Fibroblast of skin of right biceps (primary cell): ENCODE data around the gene DPH7.
"Not testable (repeated sequence)": the region's sequence is repeated elsewhere in the genome, so short reads cannot be mapped to it uniquely, and the experiment has no call there.

Experiments
- DNase-seq: peaks from one replicate; pipeline ENCODE4 v3.0.0-alpha.2; 2013

The DPH7 gene

GRCh38 chr9:137580209-137580953 lies 1.7 kb upstream of the DPH7 start:
- DNase-seq = no peak

DNA sequence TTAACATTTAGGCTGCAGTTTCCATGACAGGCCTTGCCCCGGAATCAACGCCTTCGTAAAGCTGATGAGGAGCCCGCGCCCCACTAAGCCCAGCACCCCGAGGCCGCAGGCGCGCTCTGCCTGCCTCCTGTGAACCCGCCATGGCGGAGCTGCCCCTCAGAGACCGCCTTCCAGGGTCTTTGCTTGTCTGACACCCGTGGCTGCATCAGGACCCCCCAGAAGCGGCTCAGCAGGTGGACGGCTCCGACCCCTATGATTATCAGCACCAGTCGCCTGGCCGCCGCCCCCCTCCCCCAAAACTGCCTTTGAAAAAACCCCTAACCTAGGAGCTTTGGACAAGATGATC lies 507 bp upstream of the DPH7 start:
- no peak for DNase-seq

- no peak for DNase-seq
Observed at GRCh38 chr9:137575716-137576411, 2.9 kb downstream of the DPH7 start.

- no peak for DNase-seq
Observed at GRCh38 chr9:137575364-137575715, 3.4 kb downstream of the DPH7 start.

GRCh38 chr9:137574192-137574591 lies 4.5 kb downstream of the DPH7 start:
- DNase-seq = no peak

DNA sequence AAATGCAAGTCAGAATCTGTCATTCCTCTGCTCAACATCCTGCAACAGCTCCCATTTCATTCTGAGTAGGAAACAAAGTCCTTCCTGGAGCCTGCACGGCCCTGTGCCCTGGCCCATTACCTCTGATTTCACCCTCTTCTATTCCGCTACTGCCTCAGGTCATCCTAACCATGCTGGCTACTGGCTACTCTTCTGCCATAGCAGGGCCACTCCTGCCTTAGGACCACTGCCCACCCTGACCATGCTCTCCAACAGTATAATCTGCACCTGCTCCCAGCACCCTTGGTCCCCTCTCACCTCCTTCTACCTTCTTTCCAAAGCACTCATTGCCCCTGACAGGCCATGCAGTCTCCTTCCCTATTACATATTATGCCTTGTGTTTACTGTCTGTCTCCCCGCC lies 8.2 kb downstream of the DPH7 start:
- no peak for DNase-seq

DNA sequence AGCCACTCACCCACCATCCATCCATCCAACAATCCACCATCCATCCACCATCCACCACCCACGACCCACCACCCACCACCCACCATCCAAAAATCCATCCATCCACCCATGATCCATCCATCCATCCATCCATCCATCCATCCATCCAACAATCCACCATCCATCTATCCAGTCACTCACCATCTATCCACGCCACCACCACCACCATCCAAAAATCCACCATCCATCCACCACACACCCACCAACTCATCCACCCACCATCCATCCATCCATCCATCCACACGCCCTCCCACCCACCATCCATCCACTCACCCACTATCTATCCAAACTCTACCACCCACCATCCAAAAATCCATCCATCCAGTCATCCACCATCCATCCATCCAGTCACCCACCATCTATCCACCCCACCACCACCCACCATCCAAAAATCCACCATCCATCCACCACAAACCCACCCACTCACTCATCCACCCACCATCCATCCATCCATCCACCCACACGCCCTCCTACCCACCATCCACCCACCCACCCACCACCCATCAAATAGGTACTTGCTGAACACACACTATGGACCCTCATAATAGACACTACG lies 9.0 kb downstream of the DPH7 start:
- no peak for DNase-seq

GRCh38 chr9:137568445-137568844 lies 10.3 kb downstream of the DPH7 start:
- not testable (repeated sequence) for DNase-seq

DNA sequence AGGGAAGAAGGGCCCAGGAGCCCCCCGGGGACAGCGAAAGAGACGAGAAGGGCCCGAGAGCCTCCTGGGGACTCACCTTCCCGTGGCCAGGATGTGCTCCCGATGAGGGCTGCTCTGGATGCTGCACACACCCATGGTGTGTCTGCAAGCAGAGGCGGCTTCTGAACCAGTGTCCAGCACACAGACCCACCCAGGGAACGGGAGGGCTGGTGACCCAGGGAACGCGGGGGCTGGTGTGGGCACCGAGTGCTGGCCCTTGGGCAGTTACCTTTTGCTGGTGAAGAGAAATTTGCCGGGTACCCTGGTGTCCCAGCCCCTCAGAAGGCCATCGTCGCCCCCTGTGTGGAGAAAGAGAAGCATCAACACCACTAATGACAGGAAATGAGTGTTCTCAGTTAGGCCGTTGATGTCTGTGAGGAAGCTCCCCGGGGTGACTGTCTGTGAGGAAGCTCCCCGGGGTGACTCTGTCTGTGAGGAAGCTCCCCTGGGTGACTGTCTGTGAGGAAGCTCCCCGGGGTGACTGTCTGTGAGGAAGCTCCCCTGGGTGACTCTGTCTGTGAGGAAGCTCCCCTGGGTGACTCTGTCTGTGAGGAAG lies 13.8 kb downstream of the DPH7 start:
- no peak for DNase-seq

DNA sequence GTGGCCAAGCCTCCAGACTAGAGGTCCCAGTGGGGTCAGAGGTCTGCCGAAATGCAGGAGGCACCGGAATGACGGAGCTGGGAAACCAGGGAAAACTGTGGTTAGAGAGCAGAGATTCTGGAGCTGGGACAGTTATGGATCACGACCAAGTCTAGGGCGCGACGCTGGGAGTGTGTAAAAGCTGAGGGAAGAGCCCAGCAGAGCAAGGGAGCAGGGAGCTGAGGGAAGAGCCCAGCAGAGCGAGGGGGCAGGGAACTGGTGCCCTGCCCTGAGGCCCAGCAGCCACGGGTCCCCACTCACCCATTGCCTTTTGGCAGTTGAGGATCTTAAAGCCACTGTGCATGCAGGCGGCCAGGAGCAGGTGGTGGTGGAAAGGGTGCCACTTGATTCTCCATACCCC lies 14.6 kb downstream of the DPH7 start:
- no peak for DNase-seq

GRCh38 chr9:137558127-137558526 lies 20.6 kb downstream of the DPH7 start:
- DNase-seq = no peak

GRCh38 chr9:137556069-137556838 lies 22.5 kb downstream of the DPH7 start:
- DNase-seq = no peak

DNA sequence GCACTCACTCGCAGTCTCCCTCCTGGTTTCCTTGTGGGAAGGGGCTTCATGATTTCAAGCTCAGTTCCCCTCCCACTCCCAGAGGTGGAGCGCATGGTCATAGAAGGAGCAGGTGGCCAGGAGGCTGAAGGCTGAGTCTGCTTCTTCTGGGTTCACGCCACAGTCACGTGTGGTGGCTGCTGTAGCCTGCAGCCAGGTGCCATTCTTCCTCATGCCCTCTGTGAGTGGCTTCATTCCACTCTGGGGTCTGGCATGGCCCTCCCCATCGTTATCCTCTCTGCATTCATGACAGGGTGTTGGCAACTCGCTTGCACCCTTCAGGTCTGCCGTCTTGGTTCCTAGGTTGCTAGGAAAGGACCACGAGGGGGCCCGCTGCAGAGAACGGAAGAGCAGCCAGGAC lies 23.5 kb downstream of the DPH7 start:
- no peak for DNase-seq

- no peak for DNase-seq
Observed at GRCh38 chr9:137554349-137554748, 24.4 kb downstream of the DPH7 start.

DNA sequence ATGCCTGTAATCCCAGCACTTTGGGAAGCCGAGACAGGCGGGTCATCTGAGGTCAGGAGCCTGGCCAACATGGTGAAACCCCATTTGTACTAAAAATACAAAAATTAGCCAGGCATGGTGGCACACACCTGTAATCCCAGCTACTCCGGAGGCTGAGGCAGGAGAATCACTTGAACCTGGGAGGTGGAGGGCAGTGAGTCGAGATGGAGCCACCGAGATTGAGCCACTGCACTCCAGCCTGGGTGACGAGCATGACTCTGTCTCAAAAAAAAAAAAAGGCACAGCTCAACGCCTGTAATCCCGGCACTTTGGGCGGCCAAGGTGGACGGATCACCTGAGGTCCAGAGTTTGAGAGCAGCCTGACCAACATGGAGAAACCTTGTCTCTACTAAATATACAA lies 25.1 kb downstream of the DPH7 start:
- DNase-seq = not testable (repeated sequence)

DNA sequence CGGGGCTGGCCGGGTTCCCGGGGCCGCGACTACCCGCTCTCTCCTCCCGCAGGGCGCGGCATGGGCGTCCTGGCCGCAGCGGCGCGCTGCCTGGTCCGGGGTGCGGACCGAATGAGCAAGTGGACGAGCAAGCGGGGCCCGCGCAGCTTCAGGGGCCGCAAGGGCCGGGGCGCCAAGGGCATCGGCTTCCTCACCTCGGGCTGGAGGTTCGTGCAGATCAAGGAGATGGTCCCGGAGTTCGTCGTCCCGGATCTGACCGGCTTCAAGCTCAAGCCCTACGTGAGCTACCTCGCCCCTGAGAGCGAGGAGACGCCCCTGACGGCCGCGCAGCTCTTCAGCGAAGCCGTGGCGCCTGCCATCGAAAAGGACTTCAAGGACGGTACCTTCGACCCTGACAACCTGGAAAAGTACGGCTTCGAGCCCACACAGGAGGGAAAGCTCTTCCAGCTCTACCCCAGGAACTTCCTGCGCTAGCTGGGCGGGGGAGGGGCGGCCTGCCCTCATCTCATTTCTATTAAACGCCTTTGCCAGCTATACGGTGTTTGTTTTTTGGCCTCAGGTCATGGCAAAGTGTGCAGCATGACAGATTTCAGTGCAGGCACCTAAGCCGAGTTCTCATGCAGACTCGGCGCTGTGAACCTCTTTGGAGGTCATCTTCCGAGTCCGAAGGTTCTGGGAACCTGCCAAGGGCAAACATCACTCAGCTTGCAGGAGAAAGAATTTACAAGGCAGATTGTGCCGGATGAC lies 26.5 kb downstream of the DPH7 start:
- DNase-seq = peak; percentile 3

DNA sequence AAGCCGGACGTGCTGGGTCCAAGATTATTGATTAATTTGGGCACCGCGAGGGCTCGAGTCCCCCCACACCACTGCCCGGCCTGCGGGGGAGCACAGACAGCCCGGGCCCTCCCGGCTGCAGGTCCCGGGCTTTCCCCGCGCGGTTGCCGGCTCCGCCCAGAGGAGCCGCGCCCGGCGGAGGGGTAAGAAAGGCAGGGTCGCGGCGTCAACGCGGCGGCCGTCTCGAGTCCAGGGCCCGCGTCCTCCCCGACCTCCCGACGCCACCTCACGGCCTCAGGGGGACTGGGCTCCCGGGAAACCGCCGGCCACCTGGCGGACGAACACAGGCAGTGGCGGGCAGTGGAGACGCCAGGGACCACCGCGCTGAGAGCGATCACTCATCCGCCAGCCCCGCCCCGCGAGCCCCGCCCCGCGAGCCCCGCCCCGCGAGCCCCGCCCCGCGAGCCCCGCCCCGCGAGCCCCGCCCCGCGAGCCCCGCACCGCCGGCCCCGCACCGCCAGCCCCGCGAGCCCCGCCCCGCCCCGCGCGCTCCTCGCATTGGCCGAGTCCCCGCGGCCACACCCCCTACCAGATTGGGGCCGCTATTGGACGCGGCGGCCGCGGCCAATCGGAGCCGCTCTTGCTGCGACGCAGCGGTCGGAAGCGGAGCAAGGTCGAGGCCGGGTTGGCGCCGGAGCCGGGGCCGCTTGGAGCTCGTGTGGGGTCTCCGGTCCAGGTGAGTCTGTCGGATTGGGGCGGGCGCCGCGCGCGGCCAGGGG lies 27.3 kb downstream of the DPH7 start, which contains the start of gene MRPL41:
Gene MRPL41, plus strand, starts transcription at position 616 of the 758 bp plus-strand sequence. CDS start 203 bp downstream, outside the sequence.
- peak; percentile 88 for DNase-seq

DNA sequence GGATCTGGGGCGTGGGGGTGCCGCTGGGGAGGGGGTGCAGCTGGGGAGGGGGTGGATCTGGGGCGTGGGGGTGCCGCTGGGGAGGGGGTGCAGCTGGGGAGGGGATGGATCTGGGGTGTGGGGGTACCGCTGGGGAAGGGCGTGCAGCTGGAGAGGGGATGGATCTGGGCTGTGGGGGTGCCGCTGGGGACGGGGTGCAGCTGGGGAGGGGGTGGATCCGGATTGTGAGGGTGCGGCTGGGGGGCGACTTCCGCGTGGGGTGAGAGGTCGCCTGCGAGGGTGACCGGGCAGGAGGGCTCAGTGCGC lies 27.8 kb downstream of the DPH7 start:
- not testable (repeated sequence) for DNase-seq

GRCh38 chr9:137550231-137550621 lies 28.5 kb downstream of the DPH7 start, which contains the start of gene PNPLA7:
Gene PNPLA7 (minus strand): TSS chr9:137550402. CDS start chr9:137550197, 205 bp downstream.
- peak; percentile 54 for DNase-seq

GRCh38 chr9:137547687-137548543 lies 30.8 kb downstream of the DPH7 start:
- no peak for DNase-seq

GRCh38 chr9:137545123-137545522 lies 33.6 kb downstream of the DPH7 start:
- DNase-seq = peak; percentile 24
